Bronchial epithelial cell (primary cell): ENCODE measurements around the gene CHST14. TPM values are rescaled to one million over a fixed set of nuclear protein-coding genes. Genes with fewer than 3 reads are reported as not detected.
"Not testable (repeated sequence)": the region's sequence is repeated elsewhere in the genome, so short reads cannot be mapped to it uniquely, and the experiment has no call there.

Experiments used
- DNase-seq: peaks from one replicate; pipeline ENCODE4 v3.0.0-alpha.2; 2010; ENCODE audit warnings: low read depth
- FAIRE-seq: peaks from 2 replicates; lab custom pipeline; 2011; peaks lifted over from hg19 to GRCh38; lab: Jason Lieb, UNC
- H3K27me3 ChIP-seq: 2 replicates; pipeline ENCODE4 v1.5.1; 2011; ENCODE audit warnings: low read length; ENCODE audit not compliant: control insufficient read depth, insufficient read depth
- H3K36me3 ChIP-seq: 2 replicates; pipeline ENCODE4 v1.5.1; 2011; ENCODE audit warnings: low read length; ENCODE audit not compliant: control insufficient read depth, insufficient read depth
- H3K4me3 ChIP-seq: 2 replicates; pipeline ENCODE4 v1.5.1; 2011; ENCODE audit warnings: mild to moderate bottlenecking, low read depth, low read length, control low read depth
- total RNA-seq: library from RNA; depleted of rRNA; stranded (reverse); fragments of >200 nt; gene quantifications from 2 replicates; pipeline ENCODE4 v1.2.1, GENCODE V29; 2014
- TF ChIP-seq, protein P1 (sequence below): IDR thresholded peaks from 2 replicates; pipeline ENCODE4 v1.5.1; 2011; ENCODE audit warnings: mild to moderate bottlenecking, moderate library complexity, low read length, control low read depth, inconsistent platforms; ENCODE audit not compliant: insufficient read depth, severe bottlenecking

Gene CHST14
- total RNA-seq, 1 donor from 2014 or later: 1.1 TPM

DNA sequence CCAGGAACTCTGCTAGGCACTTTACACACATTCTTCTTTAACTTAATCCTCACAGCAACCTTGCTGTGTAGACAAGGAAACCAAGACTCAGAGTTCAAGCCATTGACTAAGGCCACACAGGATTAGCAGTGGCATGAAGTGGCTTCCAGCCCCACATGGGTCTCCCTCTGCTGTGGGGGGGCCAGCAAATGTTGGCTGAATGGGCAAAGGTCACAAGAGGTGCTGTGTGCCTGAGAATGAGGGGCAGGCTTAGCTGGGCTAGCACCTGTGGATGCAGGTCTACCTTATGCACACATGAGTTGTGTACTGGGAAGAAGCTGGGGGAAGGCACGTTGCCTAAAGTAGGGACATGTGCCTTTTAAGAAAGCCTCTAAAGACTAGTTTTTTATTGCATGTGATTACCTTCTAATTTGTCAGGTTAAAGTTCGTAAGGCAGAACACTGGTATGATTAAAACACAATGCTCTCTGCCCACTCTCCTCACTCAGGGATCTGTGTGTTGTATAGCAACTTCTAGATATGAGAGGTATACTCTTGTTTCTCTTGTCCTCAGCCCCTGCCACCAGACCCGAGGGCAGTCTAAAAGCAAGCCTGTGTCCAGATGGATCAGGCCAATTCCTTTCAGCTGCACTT is 19.1 kb upstream of the CHST14 start:
- Histone ChIP-seq H3K36me3 (no peaks in the 10 kb centered on the region), H3K4me3 (no peak overlapping the region), H3K27me3 (no peaks in the 10 kb centered on the region)
- DNase-seq: no peak
- TF ChIP-seq, protein P1, sequence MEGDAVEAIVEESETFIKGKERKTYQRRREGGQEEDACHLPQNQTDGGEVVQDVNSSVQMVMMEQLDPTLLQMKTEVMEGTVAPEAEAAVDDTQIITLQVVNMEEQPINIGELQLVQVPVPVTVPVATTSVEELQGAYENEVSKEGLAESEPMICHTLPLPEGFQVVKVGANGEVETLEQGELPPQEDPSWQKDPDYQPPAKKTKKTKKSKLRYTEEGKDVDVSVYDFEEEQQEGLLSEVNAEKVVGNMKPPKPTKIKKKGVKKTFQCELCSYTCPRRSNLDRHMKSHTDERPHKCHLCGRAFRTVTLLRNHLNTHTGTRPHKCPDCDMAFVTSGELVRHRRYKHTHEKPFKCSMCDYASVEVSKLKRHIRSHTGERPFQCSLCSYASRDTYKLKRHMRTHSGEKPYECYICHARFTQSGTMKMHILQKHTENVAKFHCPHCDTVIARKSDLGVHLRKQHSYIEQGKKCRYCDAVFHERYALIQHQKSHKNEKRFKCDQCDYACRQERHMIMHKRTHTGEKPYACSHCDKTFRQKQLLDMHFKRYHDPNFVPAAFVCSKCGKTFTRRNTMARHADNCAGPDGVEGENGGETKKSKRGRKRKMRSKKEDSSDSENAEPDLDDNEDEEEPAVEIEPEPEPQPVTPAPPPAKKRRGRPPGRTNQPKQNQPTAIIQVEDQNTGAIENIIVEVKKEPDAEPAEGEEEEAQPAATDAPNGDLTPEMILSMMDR: no peak
- no peak for FAIRE-seq

DNA sequence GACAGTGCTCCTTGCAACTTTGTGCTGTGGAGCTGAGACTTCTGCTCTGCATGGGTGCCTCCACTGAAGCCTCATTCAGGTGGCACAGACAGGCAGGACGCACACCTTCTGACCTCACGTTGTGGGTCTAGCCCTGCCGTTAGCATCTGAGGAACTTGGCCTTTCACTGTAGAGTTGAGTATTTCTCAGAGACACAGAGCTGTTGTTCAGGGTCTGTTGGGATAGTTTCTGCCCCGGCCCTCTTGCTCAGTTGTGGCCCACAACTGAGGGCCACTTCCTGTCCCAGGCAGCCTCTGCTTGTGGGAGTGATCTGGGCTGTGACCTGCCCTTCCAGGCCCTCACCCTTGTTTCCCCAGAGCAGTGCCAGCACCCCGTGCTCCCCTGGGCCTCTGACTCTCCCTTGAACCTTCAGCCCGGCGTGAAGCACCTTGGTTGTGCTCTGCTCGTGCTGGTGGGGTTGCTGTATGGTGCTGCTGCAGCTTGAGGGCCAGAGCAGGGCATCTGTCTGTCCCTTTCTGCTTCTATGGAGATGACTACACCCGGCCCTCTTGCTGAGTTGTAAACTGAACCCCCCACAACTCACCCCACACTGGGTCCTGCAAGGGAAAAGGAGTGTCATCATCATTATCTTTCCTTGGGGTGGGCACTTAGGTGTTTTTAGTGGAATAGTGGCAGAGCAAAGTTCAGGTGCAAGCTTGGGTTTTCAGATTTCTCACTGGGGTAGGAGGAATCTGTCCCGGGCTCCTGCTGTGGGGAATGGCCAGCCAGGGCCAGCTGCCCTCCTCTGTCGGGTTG is 18.3 kb upstream of the CHST14 start:
- no peaks in the 10 kb centered on the region for H3K36me3 ChIP-seq
- no peak for FAIRE-seq
- no peak for DNase-seq
- H3K4me3 ChIP-seq: no peak overlapping the region
- no peaks in the 10 kb centered on the region for H3K27me3 ChIP-seq
- TF ChIP-seq, protein P1: no peak

DNA sequence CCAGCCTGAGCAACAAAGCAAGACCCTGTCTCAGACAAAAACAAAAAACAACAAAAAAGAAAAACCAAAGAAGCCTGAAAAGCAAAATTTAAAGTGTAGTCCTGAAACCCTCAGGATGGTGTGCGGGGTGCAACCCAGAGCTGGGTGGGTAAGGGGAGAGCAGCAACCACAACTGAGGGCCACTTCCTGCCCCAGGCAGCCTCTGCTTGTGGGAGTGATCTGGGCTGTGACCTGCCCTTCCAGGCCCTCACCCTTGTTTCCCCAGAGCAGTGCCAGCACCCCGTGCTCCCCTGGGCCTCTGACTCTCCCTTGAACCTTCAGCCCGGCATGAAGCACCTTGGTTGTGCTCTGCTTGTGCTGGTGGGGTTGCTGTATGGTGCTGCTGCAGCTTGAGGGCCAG is 16.8 kb upstream of the CHST14 start:
- not testable (repeated sequence) for DNase-seq, FAIRE-seq, H3K36me3 ChIP-seq, H3K27me3 ChIP-seq, H3K4me3 ChIP-seq

DNA sequence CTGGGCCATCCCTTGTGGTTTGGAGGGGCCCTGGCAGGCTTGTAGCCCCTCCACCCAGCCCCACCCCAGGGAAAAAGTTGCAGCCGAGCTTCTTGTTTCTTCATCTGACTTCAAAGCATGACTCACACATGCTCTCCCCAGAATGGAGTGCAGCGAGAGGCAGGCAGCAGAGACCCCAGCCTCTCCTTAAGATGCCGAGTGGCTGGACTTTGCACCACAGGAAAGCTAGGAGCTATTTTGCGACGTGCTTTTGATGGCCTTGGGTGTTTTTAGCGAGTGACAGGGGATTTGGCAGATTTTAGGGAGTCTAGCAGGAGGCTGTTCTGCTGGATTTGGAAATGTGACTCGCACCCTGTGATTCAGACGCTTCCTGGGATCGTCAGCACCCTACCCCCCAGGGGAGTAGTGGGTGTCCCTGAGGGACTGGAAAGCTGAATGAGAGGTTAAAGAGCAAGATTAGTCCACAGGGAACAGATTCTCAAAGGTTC is 15.8 kb upstream of the CHST14 start:
- H3K36me3 ChIP-seq: peaks cover 10% of the 10 kb centered on the region
- TF ChIP-seq, protein P1: no peak
- no peak for FAIRE-seq
- H3K4me3 ChIP-seq: no peak overlapping the region
- DNase-seq: peak; percentile 83
- no peaks in the 10 kb centered on the region for H3K27me3 ChIP-seq

DNA sequence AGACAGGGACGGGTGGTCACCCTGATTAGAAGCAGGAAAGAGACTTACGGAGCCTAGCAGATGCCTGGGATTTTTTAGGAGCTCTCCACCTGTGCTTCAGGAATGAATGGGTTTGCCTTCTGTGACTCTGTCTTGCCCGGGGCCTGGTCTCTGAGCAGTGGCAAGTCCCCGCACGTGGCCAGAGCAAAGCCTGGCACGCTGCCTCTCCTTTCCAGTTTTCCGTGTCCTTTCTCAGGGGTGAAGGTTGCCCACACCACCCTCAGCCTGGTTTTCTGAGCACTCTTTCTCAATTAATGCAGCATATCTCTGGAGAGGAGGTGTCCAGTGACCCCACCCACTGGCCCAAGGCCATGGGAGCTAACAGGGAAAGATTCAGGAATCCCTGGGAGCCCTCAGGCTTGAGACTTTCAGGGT is 14.5 kb upstream of the CHST14 start:
- peak; percentile 71 for DNase-seq
- peak; percentile 28 for FAIRE-seq
- peaks cover 10% of the 10 kb centered on the region for H3K36me3 ChIP-seq

DNA sequence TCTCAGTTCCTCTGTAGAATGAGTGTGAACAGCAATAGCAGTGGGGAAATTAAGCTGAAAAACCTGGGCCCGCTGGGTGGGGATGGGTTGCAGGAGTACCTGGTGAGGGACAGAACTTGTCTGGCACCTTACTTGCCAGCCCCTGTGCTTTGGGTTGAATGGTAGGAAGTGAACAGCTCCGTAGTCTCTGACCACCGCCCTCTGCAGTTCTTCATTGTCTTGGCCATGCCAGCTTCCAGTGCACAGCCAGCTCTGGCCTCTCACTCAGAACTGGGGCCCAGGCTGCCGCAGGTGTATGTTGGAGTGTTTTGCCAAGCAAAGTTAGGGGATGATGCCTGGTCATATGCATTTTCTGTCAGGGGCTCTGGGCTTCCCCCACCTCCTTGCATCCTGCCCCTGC is 14.0 kb upstream of the CHST14 start:
- H3K27me3 ChIP-seq: no peaks in the 10 kb centered on the region
- peaks cover 10% of the 10 kb centered on the region for H3K36me3 ChIP-seq
- H3K4me3 ChIP-seq: no peak overlapping the region
- FAIRE-seq (peak; percentile 13), DNase-seq (no peak)
- TF ChIP-seq, protein P1: no peak

More for the DNA sequence above, 14.5 kb upstream of the CHST14 start:
- Histone ChIP-seq H3K27me3 (no peaks in the 10 kb centered on the region), H3K4me3 (no peak overlapping the region)
- TF ChIP-seq, protein P1: no peak
